Stimulated activated CD8-positive, alpha-beta memory T cell treated with anti-CD3 and anti-CD28 coated beads, Interleukin-15, amount 100 ng/mL, for 48 hours (primary cell): Measurements from ENCODE around the gene CASP10.
"Not testable (repeated sequence)": the region's sequence is repeated elsewhere in the genome, so short reads cannot be mapped to it uniquely, and the experiment has no call there.

Experiments used
- DNase-seq, 2 donors: peaks; one replicate each; pipeline ENCODE4 v3.0.0-alpha.2; 2020; ENCODE audit warnings: low read depth in 2 of 2

Gene CASP10

DNA sequence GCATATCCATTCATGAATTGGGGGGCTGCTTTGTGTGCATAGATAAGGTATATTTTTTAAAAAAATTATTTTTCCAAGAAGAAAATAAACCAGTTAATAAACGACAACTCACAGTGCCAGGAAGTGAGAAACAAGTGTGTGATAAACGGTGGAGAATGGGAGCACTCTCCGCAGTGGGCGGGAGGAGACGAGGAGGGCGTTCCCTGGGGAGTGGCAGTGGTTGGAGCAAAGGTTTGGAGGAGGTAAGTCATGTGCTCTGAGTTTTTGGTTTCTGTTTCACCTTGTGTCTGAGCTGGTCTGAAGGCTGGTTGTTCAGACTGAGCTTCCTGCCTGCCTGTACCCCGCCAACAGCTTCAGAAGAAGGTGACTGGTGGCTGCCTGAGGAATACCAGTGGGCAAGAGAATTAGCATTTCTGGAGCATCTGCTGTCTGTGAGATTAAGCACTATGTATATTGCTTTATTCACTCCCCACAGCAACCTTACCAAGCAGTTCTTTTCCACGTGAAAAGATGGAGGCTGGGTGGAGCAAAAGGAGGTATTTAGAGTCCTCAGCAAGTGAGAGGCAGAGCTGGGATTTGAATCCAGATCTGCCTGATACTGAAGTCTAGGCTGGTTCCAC is 50.4 kb downstream of the CASP10 start:
- DNase-seq, result peak; percentile 80 to 82

DNA sequence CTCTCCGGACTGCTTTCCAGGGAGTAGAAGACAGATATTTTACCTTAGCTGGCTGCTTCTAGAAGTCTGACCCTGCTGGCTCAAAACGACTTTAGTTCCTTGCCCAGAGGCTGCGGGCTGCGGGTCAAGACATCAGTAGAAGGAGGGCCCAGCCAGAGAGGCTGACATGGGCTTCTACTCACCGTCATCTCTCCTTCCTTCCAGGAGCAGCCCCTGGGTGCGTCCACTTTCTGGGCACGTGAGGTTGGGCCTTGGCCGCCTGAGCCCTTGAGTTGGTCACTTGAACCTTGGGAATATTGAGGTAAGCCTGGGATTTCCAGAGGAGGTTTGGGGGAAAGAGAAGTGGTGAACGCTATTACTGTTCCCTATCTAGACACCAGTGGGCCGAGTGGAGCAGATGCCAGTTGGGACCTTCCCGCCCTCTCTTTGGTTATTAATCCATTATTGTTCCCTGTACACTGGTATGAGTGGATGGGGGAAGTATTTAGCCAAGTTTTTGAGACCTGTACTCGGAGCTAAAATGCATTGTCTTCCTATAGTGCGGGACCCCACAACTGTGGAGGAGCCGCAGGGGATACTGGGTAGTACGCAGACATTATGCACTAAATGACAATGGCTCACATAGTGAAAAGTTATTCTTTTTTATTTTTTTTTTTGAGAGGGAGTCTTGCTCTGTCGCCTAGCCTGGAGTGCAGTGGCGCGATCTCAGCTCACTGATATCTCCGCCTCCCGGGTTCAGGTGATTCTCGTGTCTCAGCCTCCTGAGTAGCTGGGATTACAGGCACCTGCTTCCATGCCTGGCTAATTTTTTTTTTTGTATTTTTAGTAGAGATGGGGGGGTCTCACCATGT is 51.1 kb downstream of the CASP10 start:
- no peak for DNase-seq

DNA sequence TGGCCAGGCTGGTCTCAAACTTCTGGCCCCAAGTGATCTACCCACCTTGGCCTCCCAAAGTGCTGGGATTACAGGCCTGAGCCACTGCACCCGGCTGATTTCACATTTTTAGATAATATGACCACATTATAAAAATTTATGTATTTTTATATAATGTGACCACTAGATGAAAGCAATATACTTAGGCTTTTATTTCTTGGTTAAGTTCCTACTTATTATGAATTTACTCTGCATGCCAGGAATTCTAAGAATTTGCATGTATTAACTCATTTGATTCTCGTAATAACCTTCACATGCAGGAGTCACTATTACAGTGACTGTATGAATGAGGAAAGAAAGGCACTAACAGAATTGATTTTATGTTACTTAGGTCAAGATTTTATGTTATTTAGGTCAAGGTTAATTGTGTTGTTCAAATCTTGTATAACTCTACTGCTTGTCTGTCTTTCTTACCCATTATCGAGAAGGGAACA is 51.8 kb downstream of the CASP10 start:
- no peak for DNase-seq

DNA sequence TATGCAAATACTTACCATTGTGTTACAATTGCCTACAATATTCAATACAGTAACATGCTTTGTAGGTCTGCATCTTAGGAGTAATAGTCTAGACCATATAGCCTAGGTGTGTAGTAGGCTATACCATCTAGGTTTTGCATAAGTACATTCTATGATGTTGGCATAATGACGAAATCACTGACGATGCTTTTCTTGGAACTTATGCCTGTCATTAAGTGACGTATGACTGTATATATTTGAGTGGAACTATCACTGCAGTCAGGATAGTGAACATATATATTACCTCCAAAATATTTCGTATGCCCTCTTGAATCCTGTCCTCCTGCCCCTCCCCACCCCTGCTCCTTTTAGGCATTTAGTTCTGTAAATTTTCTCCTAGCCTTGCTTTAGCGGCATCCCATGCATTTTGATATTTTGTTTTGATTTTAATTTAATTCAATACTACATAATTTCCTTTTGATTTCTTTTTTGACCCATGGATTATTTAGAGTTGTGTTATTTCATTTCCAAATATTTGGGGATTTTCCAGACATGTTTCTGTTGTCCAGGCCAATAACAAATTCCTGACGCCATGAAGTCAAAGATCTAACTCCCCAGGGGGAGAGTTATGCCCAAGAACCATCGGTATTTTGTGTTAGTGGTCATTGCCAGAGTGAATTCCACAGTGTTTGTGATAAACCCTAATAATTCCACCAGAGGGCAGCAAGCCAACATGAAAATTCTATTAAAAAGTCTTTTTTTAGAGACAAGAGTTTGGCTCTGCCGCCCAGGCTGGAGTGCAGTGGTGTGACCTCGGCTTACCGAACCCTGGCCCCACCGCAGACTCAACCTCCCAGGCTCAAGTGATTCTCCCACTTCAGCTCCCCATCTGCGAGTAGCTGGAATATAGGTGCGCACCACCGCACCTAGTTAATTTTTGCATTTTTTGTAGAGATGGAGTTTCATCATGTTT is 53.2 kb downstream of the CASP10 start:
- DNase-seq, result no peak

DNA sequence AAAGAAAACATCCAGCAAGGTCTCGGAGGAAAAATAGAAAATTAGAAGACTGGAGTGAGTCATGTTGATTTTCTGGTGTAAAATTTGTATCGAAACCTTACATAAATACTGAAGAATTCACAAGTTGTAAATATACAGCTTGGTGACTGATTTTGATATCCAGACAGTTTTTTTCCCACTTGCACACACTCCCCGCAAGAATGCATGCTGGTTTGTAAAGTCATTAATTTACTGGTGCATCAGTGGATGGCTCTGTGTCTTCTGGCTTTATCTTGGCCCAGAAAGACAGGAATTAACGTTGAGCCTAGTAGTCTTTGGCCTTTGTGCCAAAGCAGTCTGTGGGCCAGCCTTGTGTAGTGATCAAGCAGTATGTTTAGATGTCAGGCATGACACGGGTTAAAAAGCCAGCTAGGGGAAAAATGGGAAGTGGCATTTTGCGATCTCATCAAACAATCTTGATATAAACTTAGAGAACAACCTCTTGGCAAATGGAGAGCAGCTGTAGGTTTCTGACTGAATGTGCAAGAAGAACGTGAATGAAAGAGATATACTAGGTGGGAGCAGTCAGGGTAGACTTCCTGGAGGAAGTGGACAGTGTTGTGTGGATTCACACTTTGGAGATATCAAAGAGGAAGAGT is 54.7 kb downstream of the CASP10 start:
- no peak for DNase-seq

DNA sequence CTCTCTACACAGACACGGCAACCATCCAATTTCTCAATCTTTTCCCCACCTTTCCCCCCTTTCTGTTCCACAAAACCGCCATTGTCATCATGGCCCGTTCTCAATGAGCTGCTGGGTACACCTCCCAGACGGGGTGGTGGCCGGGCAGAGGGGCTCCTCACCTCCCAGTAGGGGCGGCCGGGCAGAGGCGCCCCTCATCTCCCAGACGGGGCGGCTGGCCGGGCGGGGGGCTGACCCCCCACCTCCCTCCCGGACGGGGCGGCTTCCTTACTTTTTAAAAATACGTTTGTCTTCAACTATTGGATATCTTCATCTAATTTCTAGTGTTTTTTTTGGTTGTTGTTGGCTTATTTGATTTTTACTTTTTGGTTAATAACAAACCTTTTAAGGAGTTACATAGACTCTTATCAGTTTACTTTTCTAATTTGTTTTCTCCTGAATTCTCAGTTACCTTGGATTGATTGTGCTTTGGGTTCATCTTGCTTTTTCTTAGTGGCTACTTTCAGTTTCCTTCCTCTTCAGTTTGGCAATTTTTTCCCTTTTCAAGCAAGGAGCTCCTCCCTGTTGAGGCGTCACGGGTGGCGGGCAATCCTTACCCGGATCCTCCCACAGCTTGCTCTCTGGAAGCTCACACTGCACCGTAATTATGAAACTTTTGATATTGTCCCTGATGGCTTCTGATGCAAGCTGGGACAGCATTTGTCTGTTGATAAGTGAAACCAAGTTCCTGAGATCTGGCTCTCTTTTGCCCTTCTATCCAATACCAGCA is 56.4 kb downstream of the CASP10 start:
- not testable (repeated sequence) for DNase-seq

DNA sequence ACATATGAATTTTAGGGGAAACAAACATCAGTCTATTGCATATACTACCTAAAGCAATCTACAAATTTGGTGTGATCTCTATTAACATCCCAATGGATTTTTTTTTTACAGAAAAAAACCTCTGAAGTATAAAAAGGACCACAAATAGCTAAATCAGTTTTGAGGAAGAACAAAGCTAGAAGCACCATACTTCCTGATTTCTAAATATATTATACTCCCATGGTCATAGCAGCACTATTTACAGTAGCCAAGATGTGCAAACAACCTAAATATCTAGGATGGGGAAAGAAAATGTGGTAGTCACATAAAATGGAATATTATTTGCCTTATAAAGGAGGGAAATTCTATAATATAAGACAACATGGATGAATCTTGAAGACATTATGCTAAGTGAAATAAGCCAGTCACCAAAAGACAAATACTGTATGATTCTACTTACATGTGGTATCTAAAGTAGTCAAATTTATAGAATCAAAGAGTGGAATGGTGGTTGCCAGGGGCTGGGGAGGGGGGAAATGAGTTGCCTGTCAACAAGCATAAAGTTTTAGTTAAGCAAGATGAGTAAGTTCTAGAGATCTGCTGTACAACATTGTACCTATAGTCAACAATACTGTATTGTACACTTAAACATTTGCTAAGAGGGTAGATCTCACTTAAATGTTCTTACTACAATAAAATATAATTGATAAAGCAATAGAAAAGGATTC is 59.8 kb downstream of the CASP10 start:
- no peak for DNase-seq

DNA sequence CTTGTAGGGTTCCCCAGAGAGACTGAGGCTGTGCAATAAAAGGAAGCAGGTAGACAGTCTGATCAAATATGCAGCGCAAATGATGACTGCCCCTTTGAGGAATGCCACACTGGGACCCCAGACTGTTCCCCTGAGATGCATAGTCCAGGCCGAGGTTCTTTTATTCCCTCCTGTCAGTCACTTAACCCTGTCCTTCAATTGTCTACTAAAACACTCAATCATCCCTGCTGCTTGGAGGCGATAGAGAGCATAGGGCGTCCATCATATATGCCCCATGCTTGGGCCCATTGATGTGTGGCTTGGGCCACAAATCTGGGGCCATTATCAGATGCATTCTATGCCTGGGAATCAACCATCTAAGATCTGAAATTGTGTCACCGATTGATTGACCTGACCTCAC is 61.9 kb downstream of the CASP10 start:
- no peak for DNase-seq

DNA sequence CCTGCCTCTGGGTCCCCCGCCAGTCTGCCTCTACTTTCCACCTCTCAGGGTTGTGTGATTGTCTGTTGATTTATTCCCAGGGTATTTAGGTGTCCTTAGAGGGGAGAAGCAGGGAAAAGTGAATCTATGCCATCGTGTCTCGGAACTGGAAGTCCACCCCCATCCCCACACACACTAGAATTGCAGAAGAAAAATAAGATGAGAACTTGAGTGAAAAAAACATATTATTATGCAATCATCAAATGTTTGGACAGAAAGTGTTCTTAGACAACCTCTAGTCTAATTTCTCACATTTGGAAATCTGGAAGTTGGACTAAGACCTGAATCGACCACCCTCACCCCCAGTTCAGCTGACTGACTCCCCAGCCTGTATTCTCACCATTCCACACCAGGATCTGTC is 63.3 kb downstream of the CASP10 start:
- DNase-seq, result no peak

DNA sequence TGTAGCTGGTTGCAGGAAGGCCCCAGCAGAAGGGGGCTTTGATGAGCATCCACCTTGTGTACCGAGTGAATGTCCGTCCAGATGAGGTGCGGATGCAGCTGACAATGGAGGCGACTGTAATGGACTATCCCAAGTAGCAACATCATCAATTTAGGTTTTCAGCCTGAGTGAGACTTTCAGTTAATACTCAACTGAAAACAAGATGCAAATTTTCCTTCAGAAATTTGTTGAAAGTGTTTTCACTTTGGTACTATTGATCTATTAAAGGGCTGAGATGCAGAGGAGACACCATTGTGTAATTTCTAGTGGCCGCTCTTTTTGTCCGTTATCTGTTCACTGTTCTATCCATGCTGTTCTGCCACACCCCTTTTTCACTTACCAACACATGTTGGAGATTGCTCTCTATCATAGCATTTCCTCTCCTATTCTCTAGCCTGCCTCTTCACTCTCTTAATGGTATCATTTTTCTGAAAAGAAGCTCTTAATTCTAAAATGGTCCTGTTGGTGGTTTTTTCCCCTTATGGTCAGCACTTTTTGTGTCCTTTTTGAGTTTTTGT is 65.4 kb downstream of the CASP10 start:
- no peak for DNase-seq

DNA sequence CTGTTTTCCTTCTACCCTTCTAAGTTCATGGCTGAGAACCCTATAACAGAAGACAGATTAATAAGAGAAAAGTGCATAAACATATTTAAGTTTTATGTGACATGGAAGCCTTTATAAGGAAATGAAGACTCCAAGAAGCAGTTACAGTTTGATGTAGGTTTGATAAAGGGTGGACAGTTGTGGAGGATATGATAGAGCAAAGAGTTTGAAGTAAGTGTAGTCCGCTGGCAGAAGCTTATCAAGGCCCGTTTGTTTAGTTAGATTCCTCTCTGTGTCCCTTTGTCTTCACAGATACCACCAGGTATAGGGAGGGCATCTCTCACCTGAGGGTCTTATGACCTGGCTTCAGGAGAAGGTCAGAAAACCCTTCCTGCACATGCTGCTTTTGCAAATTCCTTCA is 66.9 kb downstream of the CASP10 start:
- no peak for DNase-seq

DNA sequence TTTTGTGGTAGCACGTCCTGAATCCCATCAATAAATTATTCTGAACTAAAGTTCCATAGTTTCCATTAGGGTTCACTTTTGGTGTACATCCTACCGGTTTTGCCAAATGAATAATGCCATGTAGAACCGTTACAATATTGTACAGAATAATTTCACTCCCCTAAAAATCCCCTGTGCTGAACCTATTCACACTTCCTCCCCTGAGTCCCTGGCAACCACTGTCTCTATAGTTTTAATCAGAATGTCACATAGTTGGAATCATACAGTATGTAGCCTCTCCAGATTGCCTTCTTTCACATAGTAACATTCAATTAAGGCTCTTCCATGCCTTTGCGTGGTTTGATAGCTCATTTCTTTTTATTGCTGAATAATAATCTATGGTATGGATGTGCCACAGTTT is 67.8 kb downstream of the CASP10 start:
- no peak for DNase-seq

DNA sequence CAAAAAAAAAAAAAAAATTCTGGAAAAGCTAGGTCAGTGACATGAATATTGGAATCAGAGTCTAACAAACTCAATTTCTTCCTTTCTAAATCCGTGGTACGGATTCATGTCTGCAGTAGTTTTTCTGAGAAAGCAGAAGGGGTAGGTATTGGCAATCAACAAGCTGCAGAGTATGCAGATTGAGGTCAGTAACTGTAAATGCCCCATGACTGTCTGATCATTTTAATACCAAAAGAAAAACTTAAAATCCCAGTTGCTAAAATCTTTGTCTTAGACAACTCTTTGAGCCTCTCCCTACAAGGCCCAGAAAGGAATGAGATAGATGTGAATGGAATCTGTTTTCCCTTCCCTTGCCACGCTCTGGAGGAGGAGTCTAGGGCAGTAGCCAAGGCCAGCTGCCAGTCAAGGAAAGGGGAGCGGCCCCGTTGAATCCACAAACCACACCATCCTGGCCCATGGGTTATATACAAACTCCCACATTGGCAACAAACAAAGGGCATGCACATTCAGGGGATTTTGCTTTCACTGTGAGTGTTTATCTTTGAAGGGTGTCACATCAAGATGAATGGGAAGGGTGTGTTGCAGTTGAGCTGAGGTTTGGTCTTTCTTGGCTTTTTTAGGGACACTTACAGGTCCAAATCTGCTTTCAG is 71.3 kb downstream of the CASP10 start:
- no peak for DNase-seq

DNA sequence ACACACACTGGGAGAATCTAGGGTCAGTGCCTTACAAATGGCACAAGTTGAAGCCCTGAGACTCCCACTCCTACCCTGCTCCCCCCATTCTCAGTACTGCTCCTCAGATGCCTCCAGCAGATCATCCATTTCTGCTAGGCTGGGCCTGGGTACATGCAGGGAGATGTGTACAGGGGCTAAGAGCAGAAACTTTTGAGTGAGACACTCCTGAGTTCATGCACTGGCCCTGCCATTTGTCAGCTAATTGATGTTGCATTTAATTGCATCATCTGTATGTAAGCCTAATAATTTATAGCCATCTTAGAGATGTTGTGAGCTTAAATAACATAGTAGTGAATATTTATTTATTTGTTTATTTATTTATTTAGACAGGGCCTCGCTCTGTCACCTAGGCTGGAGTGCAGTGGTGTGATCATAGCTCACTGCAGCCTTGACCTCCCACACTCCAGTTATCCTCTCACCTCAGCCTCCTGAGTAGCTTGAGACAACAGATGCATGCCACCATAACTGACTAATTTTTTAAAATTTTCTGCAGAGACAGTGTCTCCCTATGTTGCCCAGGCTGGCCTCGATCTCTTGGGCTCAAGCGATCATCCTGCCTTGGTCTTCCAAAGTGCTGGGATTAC is 72.6 kb downstream of the CASP10 start:
- no peak for DNase-seq

DNA sequence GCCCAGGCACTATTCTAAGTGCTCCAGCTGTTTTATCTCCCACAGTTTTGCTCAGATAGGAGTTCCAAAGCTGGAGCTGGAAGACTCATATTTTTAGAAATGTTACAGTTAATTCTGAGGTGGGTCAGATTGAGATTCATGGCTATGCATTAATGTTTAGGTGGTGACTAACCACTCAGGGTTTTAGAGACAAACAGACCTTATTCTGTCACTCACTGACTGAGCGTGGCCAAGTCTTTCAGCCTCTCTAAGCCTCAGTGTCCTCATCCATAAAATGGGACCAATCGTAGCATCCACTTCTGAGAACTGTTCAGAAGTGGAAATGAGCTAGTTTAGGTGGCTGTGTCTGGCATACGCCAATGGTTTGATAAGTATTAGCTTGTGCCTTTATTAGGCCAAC is 73.1 kb downstream of the CASP10 start:
- no peak for DNase-seq

DNA sequence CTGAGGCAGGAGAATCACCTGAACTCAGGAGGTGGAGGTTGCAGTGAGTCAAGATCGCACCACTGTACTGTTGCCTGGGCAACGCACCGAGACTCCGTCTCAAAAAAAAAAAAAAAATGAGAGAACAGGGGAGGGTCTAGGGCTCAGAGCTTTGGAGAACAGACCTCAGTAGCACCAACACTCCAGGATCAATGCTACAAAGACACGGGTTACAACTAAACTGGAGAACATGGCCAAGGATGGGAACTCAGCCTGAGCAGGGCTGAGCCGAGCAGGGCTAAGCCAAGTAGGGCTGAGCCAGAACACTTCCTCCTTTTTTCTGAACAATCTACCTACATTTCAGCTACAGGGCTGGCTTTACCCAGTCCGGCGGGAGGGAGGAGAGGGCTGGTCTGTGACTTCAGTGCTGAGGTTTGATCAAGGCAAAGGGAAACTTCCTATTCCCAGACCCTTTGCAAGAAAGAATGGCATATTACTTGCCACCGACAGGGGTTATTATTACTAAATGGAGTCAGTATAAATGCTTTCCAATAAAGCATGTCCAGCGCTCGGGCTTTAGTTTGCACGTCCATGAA is 74.5 kb downstream of the CASP10 start:
- no peak for DNase-seq

DNA sequence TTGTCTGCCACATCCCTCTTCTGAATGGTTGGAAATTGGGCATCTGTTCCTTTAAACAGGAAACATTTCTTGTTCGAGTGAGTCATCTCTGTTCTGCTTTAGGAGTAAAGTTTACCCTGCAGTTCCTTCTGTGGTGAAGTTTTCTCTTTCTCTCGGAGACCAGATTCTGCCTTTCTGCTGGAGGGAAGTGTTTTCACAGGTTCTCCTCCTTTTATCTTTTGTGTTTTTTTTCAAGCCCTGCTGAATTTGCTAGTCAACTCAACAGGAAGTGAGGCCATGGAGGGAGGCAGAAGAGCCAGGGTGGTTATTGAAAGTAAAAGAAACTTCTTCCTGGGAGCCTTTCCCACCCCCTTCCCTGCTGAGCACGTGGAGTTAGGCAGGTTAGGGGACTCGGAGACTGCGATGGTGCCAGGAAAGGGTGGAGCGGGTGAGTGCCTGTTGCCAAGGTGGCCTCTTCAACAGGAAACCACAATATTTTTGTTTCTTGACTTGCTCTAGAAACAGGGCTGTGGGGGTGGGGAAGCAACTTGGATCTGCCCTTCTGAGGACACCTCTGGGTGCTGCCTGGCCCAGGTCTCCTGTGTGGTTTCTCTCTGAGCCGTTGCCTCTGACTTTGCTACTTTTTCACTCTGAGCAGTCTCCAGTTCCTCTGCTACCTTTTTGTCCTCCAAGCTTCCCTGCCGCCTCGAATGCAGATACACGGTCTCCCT is 75.2 kb downstream of the CASP10 start:
- DNase-seq, result peak; percentile 88
